Thoracic aorta (tissue), 2 donors: ENCODE measurements around the gene MDM1. TPM values are rescaled to one million over a fixed set of nuclear protein-coding genes. Genes with fewer than 3 reads are reported as not detected.

Source experiments
- ATAC-seq: fragments of 150-250 bp; one replicate; pipeline ENCODE4 v1.8.0; 2017; ENCODE audit warnings: low read depth; ENCODE audit not compliant: insufficient number of reproducible peaks, low FRiP score
- DNase-seq: peaks from one replicate; pipeline ENCODE4 v3.0.0-alpha.2; 2020; ENCODE audit warnings: low spot score
- H3K27ac ChIP-seq, 2 donors: fragments of 200-600 bp; sonication (generic); 1 replicate in 1 of 2; 2 replicates in 1 of 2; pipeline ENCODE4 v1.5.1; 2016; ENCODE audit warnings: mild to moderate bottlenecking in 2 of 2, moderate library complexity in 2 of 2
- H3K27me3 ChIP-seq: fragments of 200-600 bp; sonication (generic); replicated peaks from 2 replicates; pipeline ENCODE4 v1.6.0; 2016; ENCODE audit warnings: mild to moderate bottlenecking; ENCODE audit not compliant: insufficient read depth
- H3K36me3 ChIP-seq: fragments of 200-600 bp; sonication (generic); one replicate; pipeline ENCODE4 v1.5.1; 2016
- H3K4me1 ChIP-seq, 2 donors: fragments of 200-600 bp; sonication (generic); 1 replicate in 1 of 2; 2 replicates in 1 of 2; pipeline versions ENCODE4 v1.5.1 to v1.6.0; 2016; ENCODE audit warnings: low read depth in 2 of 2, mild to moderate bottlenecking in 1 of 2; ENCODE audit not compliant: control insufficient read depth in 1 of 2
- H3K4me3 ChIP-seq: fragments of 200-600 bp; sonication (generic); 2 replicates; pipeline ENCODE4 v1.5.1; 2016; ENCODE audit warnings: mild to moderate bottlenecking
- H3K9me3 ChIP-seq: fragments of 200-600 bp; sonication (generic); 2 replicates; pipeline ENCODE4 v1.5.1; 2016
- total RNA-seq, 2 donors: library from RNA; depleted of rRNA; stranded (reverse); fragments of >200 nt; gene quantifications; one replicate each; pipeline versions ENCODE4 v1.1.0 to v1.2.3, GENCODE V29; 2016
- TF ChIP-seq, protein P1 (sequence below): fragments of 200-600 bp; sonication (generic); IDR thresholded peaks from one replicate; pipeline ENCODE4 v1.5.1; 2019; ENCODE audit warnings: antibody characterized with exemption

The MDM1 gene
- total RNA-seq, 2 donors from 2014 or later: 13.4 to 17.1 TPM

DNA sequence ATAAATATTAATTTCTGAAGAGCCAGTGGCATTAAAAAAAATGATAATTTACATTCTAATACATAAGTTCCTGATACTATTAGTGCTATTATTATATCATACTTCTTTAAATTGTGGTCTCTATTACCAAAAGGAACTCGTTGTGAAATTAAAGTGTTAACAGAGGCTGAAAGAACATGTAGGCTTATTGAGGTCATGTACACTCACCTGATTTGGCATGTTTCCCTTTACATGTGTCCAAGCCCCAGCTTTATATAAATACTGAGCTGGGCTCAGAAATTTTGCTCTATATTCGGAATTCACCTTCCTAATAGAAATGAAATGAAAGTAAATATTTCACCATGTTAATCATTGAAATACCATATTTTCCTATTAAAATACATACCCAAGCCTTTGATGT lies 11.0 kb downstream of the MDM1 start:
- no peak overlapping the region for H3K27ac ChIP-seq
- H3K4me3 ChIP-seq: no peak overlapping the region
- DNase-seq (no peak), ATAC-seq (no peak)
- no peaks in the 10 kb centered on the region for H3K9me3 ChIP-seq
- H3K27me3 ChIP-seq: no peaks in the 10 kb centered on the region
- peaks cover 7% of the 10 kb centered on the region for H3K36me3 ChIP-seq
- TF ChIP-seq, protein P1, sequence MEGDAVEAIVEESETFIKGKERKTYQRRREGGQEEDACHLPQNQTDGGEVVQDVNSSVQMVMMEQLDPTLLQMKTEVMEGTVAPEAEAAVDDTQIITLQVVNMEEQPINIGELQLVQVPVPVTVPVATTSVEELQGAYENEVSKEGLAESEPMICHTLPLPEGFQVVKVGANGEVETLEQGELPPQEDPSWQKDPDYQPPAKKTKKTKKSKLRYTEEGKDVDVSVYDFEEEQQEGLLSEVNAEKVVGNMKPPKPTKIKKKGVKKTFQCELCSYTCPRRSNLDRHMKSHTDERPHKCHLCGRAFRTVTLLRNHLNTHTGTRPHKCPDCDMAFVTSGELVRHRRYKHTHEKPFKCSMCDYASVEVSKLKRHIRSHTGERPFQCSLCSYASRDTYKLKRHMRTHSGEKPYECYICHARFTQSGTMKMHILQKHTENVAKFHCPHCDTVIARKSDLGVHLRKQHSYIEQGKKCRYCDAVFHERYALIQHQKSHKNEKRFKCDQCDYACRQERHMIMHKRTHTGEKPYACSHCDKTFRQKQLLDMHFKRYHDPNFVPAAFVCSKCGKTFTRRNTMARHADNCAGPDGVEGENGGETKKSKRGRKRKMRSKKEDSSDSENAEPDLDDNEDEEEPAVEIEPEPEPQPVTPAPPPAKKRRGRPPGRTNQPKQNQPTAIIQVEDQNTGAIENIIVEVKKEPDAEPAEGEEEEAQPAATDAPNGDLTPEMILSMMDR: no peak
- no peaks in the 10 kb centered on the region for H3K4me1 ChIP-seq

DNA sequence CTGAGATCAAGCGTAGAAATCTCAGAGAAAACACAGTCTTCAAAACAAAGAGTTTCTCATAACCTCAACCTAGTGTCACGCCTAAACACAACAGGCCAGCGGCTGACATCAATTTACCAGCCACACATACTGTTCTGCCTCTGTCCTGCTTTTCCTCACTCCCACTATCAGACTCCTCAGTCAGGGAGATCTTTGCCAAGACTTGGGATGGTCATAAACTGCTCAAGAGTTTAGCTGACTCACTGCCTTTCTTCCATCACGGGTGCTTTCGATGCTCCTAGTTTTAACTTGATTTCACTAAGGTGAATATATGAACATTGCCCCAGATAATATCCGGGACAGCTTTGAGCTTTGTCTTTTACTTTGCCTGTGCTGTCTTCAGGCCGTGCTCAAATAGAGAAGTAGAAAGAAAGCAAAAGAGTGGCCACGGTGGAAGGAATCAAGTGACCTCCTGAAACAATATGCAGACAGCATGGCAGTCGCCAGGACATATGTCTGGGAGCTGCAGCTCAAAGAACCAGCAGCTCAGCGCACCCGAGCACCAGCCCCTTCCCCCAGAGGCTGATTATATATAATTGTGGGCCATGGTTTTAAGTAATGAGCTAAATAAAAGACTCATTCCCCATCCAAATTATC lies 12.1 kb downstream of the MDM1 start:
- DNase-seq: no peak
- peaks cover 7% of the 10 kb centered on the region for H3K36me3 ChIP-seq
- TF ChIP-seq, protein P1: no peak
- ATAC-seq: no peak
- H3K4me3 ChIP-seq: no peak overlapping the region
- no peaks in the 10 kb centered on the region for H3K9me3 ChIP-seq
- no peaks in the 10 kb centered on the region for H3K27me3 ChIP-seq
- no peak overlapping the region for H3K27ac ChIP-seq
- no peaks in the 10 kb centered on the region for H3K4me1 ChIP-seq

DNA sequence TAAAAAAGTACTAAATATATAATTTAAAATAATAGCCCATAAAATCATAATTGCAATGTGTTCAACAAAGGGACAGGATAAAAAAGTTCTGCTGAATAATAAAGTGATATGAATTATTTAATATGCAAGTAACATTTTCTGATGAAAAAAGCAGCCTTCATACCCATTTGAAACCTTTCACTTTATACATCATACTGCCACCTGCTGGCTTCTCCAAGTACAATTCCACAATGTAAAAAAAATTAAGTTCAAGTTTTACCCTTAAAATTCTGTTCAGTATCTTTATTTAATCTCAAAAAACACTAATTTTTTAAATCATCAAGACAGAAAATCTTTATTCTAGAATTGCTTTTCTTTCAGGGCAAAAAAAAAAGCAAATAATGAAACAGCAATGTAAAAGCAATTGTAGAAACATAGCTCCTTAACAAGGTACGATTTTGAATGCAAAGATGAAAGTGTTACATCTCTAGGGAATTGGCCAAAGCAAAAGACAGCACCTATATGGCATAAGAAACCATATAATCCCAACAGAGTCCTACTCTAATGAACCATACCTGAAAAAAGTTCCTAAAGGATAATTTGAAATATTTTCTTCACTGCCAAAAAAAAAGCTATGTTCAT lies 15.0 kb downstream of the MDM1 start:
- no peaks in the 10 kb centered on the region for H3K4me1 ChIP-seq
- H3K9me3 ChIP-seq: no peaks in the 10 kb centered on the region
- no peak overlapping the region for H3K27ac ChIP-seq
- TF ChIP-seq, protein P1: peak; percentile 72
- H3K36me3 ChIP-seq: peaks cover 13% of the 10 kb centered on the region
- DNase-seq (no peak), ATAC-seq (no peak)
- H3K27me3 ChIP-seq: no peaks in the 10 kb centered on the region
- H3K4me3 ChIP-seq: no peak overlapping the region

DNA sequence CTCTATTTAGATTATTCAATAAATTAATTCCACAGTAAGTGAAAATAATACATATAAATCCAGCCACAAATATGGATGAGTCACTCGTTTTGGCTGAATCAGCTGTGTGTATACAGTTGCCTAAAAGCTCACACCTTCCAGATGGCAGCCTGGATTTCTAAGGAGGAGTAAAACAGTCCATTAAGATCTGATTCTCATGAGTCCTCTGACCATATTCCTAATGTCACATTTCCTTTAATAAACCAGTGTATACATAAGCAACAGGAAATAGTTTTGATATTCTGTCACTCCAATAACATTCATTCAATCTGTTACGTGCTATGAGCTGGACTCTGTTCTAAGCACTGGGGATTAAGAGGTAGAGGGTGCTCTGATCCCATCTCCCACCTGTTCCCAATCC lies 21.8 kb downstream of the MDM1 start:
- Histone ChIP-seq H3K4me3 (no peak overlapping the region), H3K36me3 (peaks cover 23% of the 10 kb centered on the region), H3K4me1 (peaks cover 6 to 8% of the 10 kb centered on the region in 2 donors), H3K27ac (no peak overlapping the region), H3K27me3 (no peaks in the 10 kb centered on the region), H3K9me3 (no peaks in the 10 kb centered on the region)
- DNase-seq (no peak), ATAC-seq (peak; percentile 21)
- TF ChIP-seq, protein P1: no peak

DNA sequence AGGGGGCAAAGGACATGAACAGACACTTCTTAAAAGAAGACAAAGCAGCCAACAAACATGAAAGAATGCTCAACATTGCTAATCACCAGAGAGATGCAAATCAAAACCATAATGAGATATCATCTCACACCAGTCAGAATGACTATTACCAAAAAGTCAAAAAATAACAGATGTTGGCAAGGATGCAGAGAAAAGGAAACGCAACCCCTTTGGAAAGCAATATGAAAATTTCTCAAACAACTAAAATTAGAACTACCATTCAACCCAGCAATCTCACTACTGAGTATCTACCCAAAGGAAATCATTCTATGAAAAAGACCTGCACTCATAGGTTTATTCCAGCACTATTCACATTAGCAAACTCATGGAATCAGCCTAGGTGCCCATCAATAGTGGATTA lies 25.6 kb downstream of the MDM1 start:
- Histone ChIP-seq H3K4me3 (no peak overlapping the region), H3K27me3 (no peaks in the 10 kb centered on the region), H3K36me3 (peaks cover 10% of the 10 kb centered on the region), H3K9me3 (no peaks in the 10 kb centered on the region), H3K4me1 (peaks cover 6 to 8% of the 10 kb centered on the region in 2 donors), H3K27ac (no peak overlapping the region)
- ATAC-seq (no peak), DNase-seq (no peak)
- TF ChIP-seq, protein P1: no peak
